ENCODE data around the gene SIGLEC11. TPM values are rescaled to one million over a fixed set of nuclear protein-coding genes. Genes with fewer than 3 reads are reported as not detected.
"Not testable (repeated sequence)": the region's sequence is repeated elsewhere in the genome, so short reads cannot be mapped to it uniquely, and the experiment has no call there.

The SIGLEC11 gene
- total RNA-seq, 1 donor from 2014 or later = 0.31 TPM

GRCh38 chr19:49950956-49951526 is 9.9 kb downstream of the SIGLEC11 start:
- no peak for DNase-seq

GRCh38 chr19:49950590-49950948 is 10.4 kb downstream of the SIGLEC11 start:
- no peak for DNase-seq

DNA sequence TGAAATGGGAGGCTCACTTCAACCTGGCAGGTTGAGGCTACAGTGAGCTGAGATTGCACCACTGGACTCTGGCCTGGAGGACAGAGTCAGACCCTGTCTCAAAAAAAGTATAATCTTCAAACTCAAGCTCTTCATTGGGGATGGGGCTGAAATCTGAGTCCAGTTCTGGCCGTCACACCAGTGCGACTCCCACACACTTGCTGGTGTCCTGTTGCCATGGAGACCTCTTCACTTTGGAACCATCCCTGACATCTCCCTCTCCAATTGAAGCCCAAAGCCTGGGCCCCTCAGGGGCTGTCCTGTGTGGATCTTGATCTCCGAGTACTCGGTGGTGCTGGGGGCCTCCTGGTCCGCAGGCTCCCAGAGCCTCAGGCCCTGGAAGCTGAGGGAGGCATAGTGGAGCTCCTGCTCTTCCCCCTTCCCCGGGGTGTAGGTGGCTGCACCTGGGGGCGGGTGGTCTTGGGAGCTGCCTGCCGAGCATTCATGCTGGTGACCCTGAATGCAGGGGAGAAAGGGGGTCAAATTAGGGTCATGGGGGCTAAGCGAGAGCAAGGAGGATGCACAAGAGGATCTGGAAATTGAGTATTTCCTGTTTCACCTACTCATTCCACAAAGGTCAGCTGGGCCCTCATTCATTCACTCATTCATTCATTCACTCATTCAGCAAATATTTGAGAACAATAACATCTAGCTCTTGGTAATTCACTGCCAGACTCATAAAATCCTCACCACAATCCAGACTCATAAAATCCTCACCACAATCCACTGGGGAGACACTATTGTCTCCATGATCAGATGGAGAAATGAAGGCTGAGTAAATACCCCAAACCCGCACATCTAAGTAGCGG is 11.0 kb downstream of the SIGLEC11 start:
- no peak for DNase-seq

GRCh38 chr19:49946415-49946814 is 14.6 kb downstream of the SIGLEC11 start:
- DNase-seq = no peak

GRCh38 chr19:49944567-49944966 is 16.4 kb downstream of the SIGLEC11 start:
- not testable (repeated sequence) for DNase-seq

GRCh38 chr19:49940482-49940791 is 20.5 kb downstream of the SIGLEC11 start:
- DNase-seq = no peak

GRCh38 chr19:49939721-49940481 is 21.1 kb downstream of the SIGLEC11 start:
- DNase-seq = no peak

DNA sequence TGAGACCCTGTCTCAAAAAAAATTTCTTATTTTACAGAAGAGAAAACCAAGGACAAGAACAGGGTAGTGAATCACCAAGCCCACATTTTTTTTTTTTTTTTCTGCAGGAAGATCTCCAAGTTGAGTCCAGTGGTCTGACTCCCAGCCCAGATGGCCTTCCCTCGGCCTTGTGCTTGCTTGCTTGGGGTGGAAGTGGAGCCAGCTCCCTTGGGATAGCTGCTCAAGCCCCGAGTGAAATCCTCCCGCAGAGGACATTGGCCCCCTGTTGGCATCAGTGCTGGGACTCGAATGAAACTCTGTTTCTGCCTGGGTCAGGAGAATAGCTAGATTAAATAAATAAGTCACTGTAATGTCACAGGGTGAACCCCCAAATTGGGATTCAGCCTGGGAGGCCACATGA is 22.3 kb downstream of the SIGLEC11 start:
- no peak for DNase-seq

- DNase-seq = peak; percentile 44
Observed at GRCh38 chr19:49937750-49938381, 23.1 kb downstream of the SIGLEC11 start.

GRCh38 chr19:49936549-49936948 is 24.4 kb downstream of the SIGLEC11 start:
- no peak for DNase-seq

DNA sequence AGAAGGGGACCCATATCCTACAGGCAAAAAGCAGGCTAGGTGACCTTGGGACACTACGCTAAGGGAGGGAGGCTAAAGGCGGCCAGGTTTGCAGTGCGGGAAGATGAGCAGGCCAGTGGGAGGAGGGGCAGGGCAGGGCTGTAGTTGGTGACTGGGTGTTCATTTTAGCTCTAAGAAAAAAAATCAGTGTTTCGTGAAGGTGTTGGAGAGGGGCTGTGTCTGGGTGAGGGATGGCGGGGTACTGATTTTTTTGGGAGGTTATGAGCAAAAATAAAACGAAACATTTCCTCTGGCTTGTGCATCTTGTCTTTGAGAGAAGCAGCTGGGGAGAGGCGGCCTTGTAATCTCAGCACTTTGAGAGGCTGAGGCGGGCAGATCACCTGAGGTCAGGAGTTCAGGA is 27.3 kb downstream of the SIGLEC11 start:
- DNase-seq = no peak

GRCh38 chr19:49932731-49933131 is 28.2 kb downstream of the SIGLEC11 start:
- no peak for DNase-seq

DNA sequence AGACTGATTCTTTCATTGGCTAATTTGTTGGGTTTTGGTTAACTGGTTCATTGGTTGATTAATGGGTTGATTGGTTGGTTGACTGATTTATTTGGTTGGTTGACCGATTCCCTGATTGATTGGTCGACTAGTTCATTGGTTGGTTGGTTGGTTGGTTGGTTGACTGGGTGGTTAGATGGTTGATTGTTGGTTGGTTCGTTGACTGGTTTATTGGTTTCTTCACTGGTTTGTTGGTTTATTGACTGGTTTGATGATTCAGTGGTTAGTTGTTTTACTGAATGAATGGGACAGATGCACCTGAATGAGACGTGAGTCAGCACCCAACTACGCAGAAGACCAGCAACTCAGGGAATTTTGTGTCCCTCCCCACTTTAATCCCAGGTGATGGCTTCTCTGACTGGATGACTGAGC is 28.9 kb downstream of the SIGLEC11 start:
- no peak for DNase-seq

DNA sequence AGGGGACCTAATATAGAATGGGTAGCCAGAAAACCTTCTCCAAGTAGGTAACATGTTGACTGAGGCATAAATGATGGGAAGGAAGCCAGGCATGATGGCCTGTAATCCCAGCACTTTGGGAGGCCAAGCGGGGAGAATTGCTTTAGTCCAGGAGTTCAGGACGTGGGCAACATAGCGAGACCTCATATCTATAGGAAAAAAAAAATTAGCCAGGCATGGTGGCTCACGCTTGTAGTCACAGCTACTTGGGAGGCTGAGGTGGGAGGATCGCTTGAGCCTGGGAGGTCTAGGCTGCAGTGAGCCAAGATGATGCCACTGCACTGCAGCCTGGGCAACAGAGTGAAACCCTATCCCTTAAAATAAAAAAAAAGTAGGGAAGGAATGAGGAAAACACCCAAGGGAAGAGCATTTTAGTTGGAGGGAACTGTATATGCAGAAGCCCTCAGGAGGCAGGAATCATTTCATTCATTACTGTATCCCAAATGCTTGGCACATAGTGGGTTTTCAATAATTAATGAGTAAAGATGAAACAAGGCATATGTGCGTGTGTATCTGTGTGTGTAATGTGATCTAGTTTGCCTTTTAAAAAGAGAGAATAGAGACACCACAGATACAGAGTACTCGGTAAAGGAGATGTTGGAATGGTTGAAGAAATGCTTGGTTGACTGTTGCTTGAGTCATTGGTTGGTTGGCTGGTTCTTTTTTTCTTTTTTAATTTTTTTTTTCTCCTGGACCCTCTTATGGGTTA is 29.5 kb downstream of the SIGLEC11 start:
- no peak for DNase-seq

DNA sequence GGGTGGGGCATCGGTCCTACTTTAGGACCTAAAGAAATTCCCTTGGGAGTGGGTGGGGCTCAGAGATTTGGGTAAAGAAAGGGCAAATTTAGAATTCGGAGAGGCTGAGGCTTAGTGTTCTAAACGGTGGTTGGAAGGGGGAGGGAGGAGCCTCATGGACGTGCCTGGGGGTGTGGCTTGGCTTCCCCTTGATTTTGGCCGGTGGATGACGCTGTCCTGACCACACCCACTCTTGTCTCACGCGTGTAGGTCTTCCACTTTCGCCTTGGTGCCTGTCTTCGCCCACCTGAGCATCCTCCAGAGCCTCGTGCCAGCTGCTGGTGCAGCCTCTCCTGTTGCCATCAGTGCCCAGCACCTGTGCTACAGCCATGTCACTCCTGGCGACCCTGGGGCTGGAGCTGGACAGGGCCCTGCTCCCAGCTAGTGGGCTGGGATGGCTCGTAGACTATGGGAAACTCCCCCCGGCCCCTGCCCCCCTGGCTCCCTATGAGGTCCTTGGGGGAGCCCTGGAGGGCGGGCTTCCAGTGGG is 30.4 kb downstream of the SIGLEC11 start:
- no peak for DNase-seq

GRCh38 chr19:49929611-49930482 is 31.1 kb downstream of the SIGLEC11 start:
- peak; percentile 91 for DNase-seq

GRCh38 chr19:49929121-49929610 is 31.8 kb downstream of the SIGLEC11 start, which contains the start of the genes ATF5 and NUP62:
TSS of gene ATF5 (plus strand) at chr19:49929205. CDS start at chr19:49930851, 1,646 bp downstream.
TSS of gene NUP62 (minus strand) at chr19:49929504. CDS start at chr19:49909807, 19,697 bp downstream.
- peak; percentile 69 for DNase-seq

DNA sequence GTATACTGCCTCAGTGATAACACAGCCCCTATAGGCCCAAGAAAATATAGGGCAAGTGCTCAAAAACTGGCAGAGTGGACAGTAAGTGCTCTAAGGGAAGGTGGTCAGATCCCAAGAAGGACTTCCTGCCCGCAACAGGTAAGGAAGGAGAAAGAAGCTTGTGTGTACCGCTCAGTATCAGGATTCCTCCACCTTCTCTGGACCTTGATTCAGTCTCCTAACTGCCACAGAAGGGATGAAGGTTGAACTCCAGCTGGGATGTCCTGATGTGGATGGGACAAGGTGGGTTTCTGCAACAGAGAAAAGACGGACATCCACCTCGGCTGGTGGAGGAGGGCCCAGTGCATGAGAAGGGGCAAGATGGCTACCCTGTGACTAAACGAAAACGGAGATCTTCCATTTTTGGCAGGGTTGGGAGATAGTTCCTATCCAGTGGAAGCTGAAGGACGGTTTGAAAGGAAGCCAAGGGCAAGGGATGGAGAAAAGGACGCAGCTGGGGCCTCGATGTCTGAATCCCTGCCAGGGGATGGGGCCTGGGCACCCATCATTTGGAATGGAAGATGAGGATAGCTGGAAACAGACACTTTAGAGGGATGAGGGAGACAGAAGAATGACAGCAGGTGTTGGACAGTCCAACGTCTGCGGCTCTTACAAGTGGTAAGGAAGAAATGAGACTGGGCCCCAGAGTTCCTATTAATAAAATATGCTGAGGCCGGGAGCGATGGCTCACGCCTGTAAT is 33.3 kb downstream of the SIGLEC11 start:
- no peak for DNase-seq

DNA sequence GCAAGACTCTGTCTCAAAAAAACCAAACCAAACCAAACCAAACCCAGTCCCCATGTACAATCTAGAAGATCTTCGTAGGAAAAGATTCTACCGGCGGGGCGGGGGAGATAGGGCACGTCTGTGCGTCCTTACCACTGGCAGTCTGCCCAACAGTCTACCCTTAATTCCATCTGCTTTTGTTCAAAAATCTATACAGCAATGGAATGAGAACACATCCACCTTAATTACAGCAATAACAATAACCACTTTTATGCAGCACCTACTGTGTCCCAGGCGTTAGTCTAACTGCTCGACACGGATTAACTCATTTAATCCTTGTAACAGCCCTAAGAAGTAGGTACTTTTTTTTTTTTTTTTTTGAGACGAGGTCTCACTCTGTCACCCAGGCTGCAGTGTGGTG is 34.5 kb downstream of the SIGLEC11 start:
- no peak for DNase-seq

DNA sequence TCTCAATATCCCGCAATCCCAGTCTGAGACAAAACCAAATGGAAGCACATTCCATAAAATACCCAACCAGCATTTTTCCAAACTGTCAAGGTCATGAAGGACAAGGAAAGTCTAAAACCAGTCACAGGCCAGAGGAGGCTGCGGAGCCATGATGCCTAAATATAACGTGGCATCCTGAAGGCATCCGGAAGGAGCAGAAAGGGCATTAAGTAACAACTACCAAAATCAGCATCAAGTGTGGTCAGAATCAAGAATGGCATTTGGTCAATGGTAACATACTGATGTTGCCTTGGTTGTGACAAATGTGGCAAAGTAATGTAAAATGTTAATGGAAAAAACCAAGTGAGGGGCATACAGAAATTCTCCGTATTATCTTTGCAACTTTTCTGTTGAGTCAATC is 35.5 kb downstream of the SIGLEC11 start:
- no peak for DNase-seq
